CD14-positive monocyte (primary cell): ENCODE measurements around the gene HOXA7. TPM values are rescaled to one million over a fixed set of nuclear protein-coding genes. Genes with fewer than 3 reads are reported as not detected.

Experiments used
- DNase-seq, 3 donors: peaks; one replicate each; pipeline ENCODE4 v3.0.0-alpha.2; 2011 to 2022
- H2AFZ ChIP-seq: 2 replicates; pipeline ENCODE4 v1.6.0; 2012; ENCODE audit warnings: mild to moderate bottlenecking, low read depth, low read length, inconsistent platforms; ENCODE audit not compliant: insufficient read depth, poor library complexity, severe bottlenecking
- H3K27ac ChIP-seq, 2 donors: 1 replicate in 1 of 2; 2 replicates in 1 of 2; pipeline ENCODE4 v1.5.1; 2012 to 2013; ENCODE audit warnings: low read length in 2 of 2, control low read depth in 1 of 2, inconsistent platforms in 1 of 2, low read depth in 1 of 2, mild to moderate bottlenecking in 1 of 2
- H3K27me3 ChIP-seq, 2 donors: one replicate each; pipeline versions ENCODE4 v1.6.0 to v1.6.1; 2011 to 2013; ENCODE audit warnings: low read length in 2 of 2; ENCODE audit not compliant: control insufficient read depth in 2 of 2, insufficient read depth in 2 of 2
- H3K36me3 ChIP-seq, 2 donors: replicated peaks in 1 of 2; 1 replicate in 1 of 2; 2 replicates in 1 of 2; pipeline versions ENCODE4 v1.5.1 to v1.6.1; 2012 to 2013; ENCODE audit warnings: low read length in 2 of 2, control low read depth in 1 of 2, inconsistent platforms in 1 of 2, mild to moderate bottlenecking in 1 of 2; ENCODE audit not compliant: insufficient read depth in 2 of 2, control insufficient read depth in 1 of 2
- H3K4me1 ChIP-seq, 2 donors: 1 replicate in 1 of 2; 2 replicates in 1 of 2; pipeline versions ENCODE4 v1.5.1 to v1.6.1; 2012 to 2013; ENCODE audit warnings: low read length in 2 of 2, control low read depth in 1 of 2, inconsistent platforms in 1 of 2, mild to moderate bottlenecking in 1 of 2, moderate library complexity in 1 of 2; ENCODE audit not compliant: insufficient read depth in 2 of 2, control insufficient read depth in 1 of 2
- H3K4me2 ChIP-seq: replicated peaks from 2 replicates; pipeline ENCODE3; 2012; ENCODE audit warnings: low read length, moderate library complexity, mild to moderate bottlenecking; ENCODE audit not compliant: poor library complexity, severe bottlenecking; ENCODE audit errors: extremely low read depth
- H3K4me3 ChIP-seq, 3 experiments: fragments of 200-600 bp in 1 of 3; sonication (generic) in 1 of 3; replicated peaks in 1 of 3; 1 replicate in 2 of 3; 2 replicates in 1 of 3; pipeline ENCODE4 v1.5.1; 2011 to 2013; ENCODE audit warnings: low read length in 3 of 3, mild to moderate bottlenecking in 3 of 3, control low read depth in 2 of 3, low read depth in 2 of 3, inconsistent platforms in 1 of 3, moderate library complexity in 1 of 3
- H3K79me2 ChIP-seq: 2 replicates; pipeline ENCODE4 v1.6.0; 2012; ENCODE audit warnings: mild to moderate bottlenecking, control low read depth, inconsistent platforms, low read length, moderate library complexity; ENCODE audit not compliant: insufficient read depth
- H3K9ac ChIP-seq: 2 replicates; pipeline ENCODE4 v1.6.0; 2017; ENCODE audit warnings: low read length, mild to moderate bottlenecking; ENCODE audit not compliant: insufficient read depth, poor library complexity, severe bottlenecking
- H3K9me3 ChIP-seq, 2 donors: replicated peaks in 1 of 2; 1 replicate in 1 of 2; 2 replicates in 1 of 2; pipeline versions ENCODE4 v1.5.1 to v1.6.1; 2012 to 2013; ENCODE audit warnings: low read length in 2 of 2, control low read depth in 1 of 2; ENCODE audit not compliant: control insufficient read depth in 1 of 2, insufficient read depth in 1 of 2
- H4K20me1 ChIP-seq: 2 replicates; pipeline ENCODE4 v1.6.0; 2012; ENCODE audit warnings: mild to moderate bottlenecking, low read length, control low read depth, moderate library complexity; ENCODE audit not compliant: insufficient read depth
- H3K27ac Mint-ChIP-seq, 7 donors: one replicate each; pipeline ENCODE4 v1.8.0; 2020; ENCODE audit warnings: mild to moderate bottlenecking in 7 of 7, mixed read lengths in 7 of 7, moderate library complexity in 6 of 7, inconsistent platforms in 2 of 7
- H3K27me3 Mint-ChIP-seq, 3 donors: one replicate each; pipeline ENCODE4 v1.8.0; 2021 to 2022; ENCODE audit warnings: low read depth in 3 of 3, mild to moderate bottlenecking in 3 of 3, mixed read lengths in 3 of 3, moderate library complexity in 3 of 3, inconsistent platforms in 1 of 3
- H3K36me3 Mint-ChIP-seq, 2 donors: one replicate each; pipeline ENCODE4 v1.8.0; 2020; ENCODE audit warnings: mixed read lengths in 2 of 2, inconsistent platforms in 1 of 2, mild to moderate bottlenecking in 1 of 2
- H3K4me1 Mint-ChIP-seq: one replicate; pipeline ENCODE4 v1.8.0; 2020; ENCODE audit warnings: mild to moderate bottlenecking, mixed read lengths
- H3K4me3 Mint-ChIP-seq, 2 donors: one replicate each; pipeline ENCODE4 v1.8.0; 2020; ENCODE audit warnings: mild to moderate bottlenecking in 2 of 2, mixed read lengths in 2 of 2, moderate library complexity in 1 of 2
- H3K9me3 Mint-ChIP-seq, 7 donors: one replicate each; pipeline ENCODE4 v1.8.0; 2020 to 2022; ENCODE audit warnings: mixed read lengths in 7 of 7, mild to moderate bottlenecking in 6 of 7, moderate library complexity in 6 of 7, inconsistent platforms in 2 of 7
- WGBS: methylation state at CpG from one replicate; pipeline ENCODE4 v1.1.5; 2013; ENCODE audit warnings: missing lambda C conversion rate; ENCODE audit not compliant: insufficient coverage; 5-methylcytosine and 5-hydroxymethylcytosine counted together
- intact Hi-C, 2 donors: fragments of 100-400 bp; cut with micrococcal nuclease; formaldehyde crosslinking; loops; one replicate each; pipeline versions ENCODE4 v1.15.0 to v1.15.1; 2023
- polyA plus RNA-seq, 3 donors: library from polyadenylated mRNA; depleted of rRNA in 1 of 3; unstranded in 2 of 3; stranded (reverse) in 1 of 3; fragments of 300-500 nt in 2 of 3; fragments of >200 nt in 1 of 3; fragmentation: Illumina TruSeq in 2 of 3; gene quantifications; 1 replicate in 2 of 3; 2 replicates in 1 of 3; pipeline ENCODE4 v1.2.3, GENCODE V29; 2012 to 2021
- TF ChIP-seq, protein P1 (sequence below): fragments of 200-600 bp; IDR thresholded peaks from one replicate; pipeline ENCODE4 v1.8.0; 2022; ENCODE audit warnings: antibody characterized with exemption, mild to moderate bottlenecking

Gene HOXA7
- polyA plus RNA-seq, 3 donors, result not detected

DNA sequence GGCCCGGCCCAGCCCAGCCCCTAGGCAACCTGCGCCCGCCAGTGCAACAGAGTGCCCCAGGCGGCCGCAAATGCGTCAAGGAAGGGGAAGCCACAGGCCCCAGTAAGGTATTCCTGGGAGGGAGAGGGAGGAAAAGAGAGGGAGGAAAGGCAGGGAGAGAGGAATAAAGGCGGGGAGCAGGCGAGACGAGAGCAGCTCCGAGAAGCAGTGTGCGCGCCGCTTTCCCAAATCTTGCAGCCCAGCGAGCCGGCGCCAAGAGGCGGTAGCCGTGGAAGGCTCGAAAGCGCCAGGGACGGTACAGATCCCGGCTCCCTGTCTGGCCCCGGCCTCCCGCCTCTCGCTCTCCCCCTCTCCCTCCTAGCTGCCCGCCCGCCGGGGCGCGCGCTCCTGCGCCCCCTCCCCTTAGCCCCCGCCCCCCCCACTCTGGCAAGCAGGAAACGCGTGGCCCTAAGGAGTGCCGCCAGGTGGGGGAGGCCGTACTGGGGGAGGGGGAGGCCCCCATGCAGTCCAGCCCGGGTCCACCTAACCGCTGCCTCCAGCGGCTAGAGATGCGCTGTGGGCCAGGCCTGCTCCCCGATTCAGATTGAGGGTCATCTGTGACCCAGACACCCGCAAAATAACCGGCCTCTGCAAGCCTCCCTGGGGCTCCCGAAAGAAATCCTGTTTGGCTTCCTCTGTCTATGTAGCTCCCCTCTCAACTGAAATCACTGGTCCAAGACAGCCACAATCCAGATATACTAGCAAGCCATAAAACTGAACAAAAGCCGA is 13.4 kb upstream of the HOXA7 start:
- Histone ChIP-seq H3K27ac (no peak overlapping the region), H2AFZ (peak overlapping the region; percentile 9), H3K4me3 (peak overlapping the region in 1 of 3 experiments; percentile 25), H3K9me3 (peaks cover 28 to 43% of the 10 kb centered on the region in 2 donors), H3K4me2 (peak overlapping the region; percentile 42), H3K79me2 (peaks cover 2% of the 10 kb centered on the region), H3K9ac (no peak overlapping the region), H3K27me3 (peaks cover 77 to 98% of the 10 kb centered on the region in 2 donors), H3K4me1 (peaks cover 69 to 89% of the 10 kb centered on the region in 2 donors), H3K36me3 (no peaks in the 10 kb centered on the region), H4K20me1 (peaks cover 9% of the 10 kb centered on the region)
- Mint-ChIP-seq H3K4me1 (peaks cover 63% of the 10 kb centered on the region), H3K27me3 (peaks cover 86 to 98% (median 88%) of the 10 kb centered on the region in 3 donors), H3K4me3 (peak overlapping the region in 1 of 2 donors; percentile 87), H3K36me3 (peaks cover 25 to 38% of the 10 kb centered on the region in 2 donors), H3K27ac (no peak overlapping the region), H3K9me3 (peaks cover 5 to 62% (median 44%) of the 10 kb centered on the region in 7 donors)
- DNase-seq, result no peak
- TF ChIP-seq, protein P1, sequence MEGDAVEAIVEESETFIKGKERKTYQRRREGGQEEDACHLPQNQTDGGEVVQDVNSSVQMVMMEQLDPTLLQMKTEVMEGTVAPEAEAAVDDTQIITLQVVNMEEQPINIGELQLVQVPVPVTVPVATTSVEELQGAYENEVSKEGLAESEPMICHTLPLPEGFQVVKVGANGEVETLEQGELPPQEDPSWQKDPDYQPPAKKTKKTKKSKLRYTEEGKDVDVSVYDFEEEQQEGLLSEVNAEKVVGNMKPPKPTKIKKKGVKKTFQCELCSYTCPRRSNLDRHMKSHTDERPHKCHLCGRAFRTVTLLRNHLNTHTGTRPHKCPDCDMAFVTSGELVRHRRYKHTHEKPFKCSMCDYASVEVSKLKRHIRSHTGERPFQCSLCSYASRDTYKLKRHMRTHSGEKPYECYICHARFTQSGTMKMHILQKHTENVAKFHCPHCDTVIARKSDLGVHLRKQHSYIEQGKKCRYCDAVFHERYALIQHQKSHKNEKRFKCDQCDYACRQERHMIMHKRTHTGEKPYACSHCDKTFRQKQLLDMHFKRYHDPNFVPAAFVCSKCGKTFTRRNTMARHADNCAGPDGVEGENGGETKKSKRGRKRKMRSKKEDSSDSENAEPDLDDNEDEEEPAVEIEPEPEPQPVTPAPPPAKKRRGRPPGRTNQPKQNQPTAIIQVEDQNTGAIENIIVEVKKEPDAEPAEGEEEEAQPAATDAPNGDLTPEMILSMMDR, result no peak
- intact Hi-C loops, result loop anchor here (2.0 to 10.0 kb wide), 4 partner anchors 17 to 1308 kb away; partner anchors contain the start of genes HOXA13 (in 1 of the 2) and HOXA3 (in 1 of the 2)
- under 1% methylated on average over 26 of the region's 46 CpGs for WGBS

DNA sequence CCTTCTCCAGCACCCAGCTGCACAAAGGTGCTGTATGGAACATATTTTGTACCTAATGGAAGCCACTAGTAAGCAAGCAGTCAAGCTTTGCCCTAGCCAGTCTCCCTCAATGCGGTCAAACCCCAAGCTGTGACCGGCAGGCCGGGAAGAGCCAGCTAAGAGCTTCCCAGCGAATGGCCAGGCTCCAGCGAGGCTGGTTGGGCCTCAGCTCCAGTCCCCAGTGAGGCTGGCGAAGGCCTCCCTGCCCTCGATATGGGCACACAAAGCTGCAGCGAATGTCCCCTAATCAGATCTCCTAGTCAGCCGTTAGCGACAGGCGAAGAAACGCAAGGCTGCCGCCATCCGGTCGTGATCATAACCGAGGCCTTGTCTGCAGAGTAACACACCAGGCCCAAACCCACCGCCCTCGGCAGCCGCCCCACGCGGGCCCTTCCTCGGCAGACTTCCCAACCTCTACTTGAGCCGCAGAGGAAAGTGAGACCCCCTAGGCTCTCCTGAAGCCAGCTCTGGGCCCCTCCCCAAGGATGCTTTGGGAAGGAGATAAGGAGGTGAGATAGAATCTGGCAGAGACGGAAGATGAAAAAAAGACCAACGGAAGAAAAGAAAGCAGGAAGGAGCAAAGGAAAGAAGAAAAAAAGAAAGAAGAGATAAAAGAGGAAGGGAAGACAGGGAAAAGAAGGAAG is 11.9 kb upstream of the HOXA7 start:
- no peak overlapping the region for H3K4me2 ChIP-seq
- no peak overlapping the region for H2AFZ ChIP-seq
- peaks cover 9% of the 10 kb centered on the region for H4K20me1 ChIP-seq
- 2% methylated on average over 19 of the region's 25 CpGs for WGBS
- H3K9me3 ChIP-seq, result peaks cover 23 to 48% of the 10 kb centered on the region in 2 donors
- TF ChIP-seq, protein P1, result no peak
- intact Hi-C loops, result loop anchor here (2.0 to 10.0 kb wide), 4 partner anchors 16 to 1306 kb away; partner anchors contain the start of genes HOXA13 (in 1 of the 2) and HOXA3 (in 1 of the 2)
- no peak overlapping the region for H3K9ac ChIP-seq
- Mint-ChIP-seq H3K36me3 (peaks cover 30 to 47% of the 10 kb centered on the region in 2 donors), H3K4me3 (peak overlapping the region in 1 of 2 donors; percentile 95), H3K27me3 (peaks cover 88 to 98% (median 92%) of the 10 kb centered on the region in 3 donors), H3K27ac (no peak overlapping the region), H3K9me3 (peaks cover 5 to 68% (median 47%) of the 10 kb centered on the region in 7 donors), H3K4me1 (peaks cover 70% of the 10 kb centered on the region)
- no peaks in the 10 kb centered on the region for H3K36me3 ChIP-seq
- peak overlapping the region in 1 of 3 experiments; percentile 18 for H3K4me3 ChIP-seq
- no peak overlapping the region for H3K27ac ChIP-seq
- H3K27me3 ChIP-seq, result peaks cover 73 to 99% of the 10 kb centered on the region in 2 donors
- H3K79me2 ChIP-seq, result peaks cover 7% of the 10 kb centered on the region
- DNase-seq, result no peak
- H3K4me1 ChIP-seq, result peaks cover 75 to 89% of the 10 kb centered on the region in 2 donors
